AG04450 (cell line): ENCODE results near the gene APP. TPM values are rescaled to one million over a fixed set of nuclear protein-coding genes. Genes with fewer than 3 reads are reported as not detected.
"Not testable (repeated sequence)": the region's sequence is repeated elsewhere in the genome, so short reads cannot be mapped to it uniquely, and the experiment has no call there.

Experiments used
- CTCF ChIA-PET: fragments of 300-600, 350-600 bp; formaldehyde crosslinking; extraction: SDS; loops from one replicate; lab custom pipeline; 2022; ENCODE audit warnings: antibody characterized with exemption, inconsistent platforms; lab: Charles Lee
- POLR2A ChIA-PET: fragments of 350-600 bp; formaldehyde crosslinking; extraction: SDS; loops from one replicate; lab custom pipeline; 2021; ENCODE audit warnings: antibody characterized with exemption, inconsistent platforms; lab: Yijun Ruan, JAX
- DNase-seq: peaks from one replicate; pipeline ENCODE4 v3.0.0-alpha.2; 2011; ENCODE audit warnings: low read depth, low spot score
- H3K27ac ChIP-seq: one replicate; pipeline ENCODE4 v1.5.1; 2012; ENCODE audit warnings: low read depth, low read length, control low read depth
- H3K27me3 ChIP-seq: one replicate; pipeline ENCODE4 v1.6.0; 2012; ENCODE audit warnings: low read length; ENCODE audit not compliant: control insufficient read depth, insufficient read depth
- H3K4me3 ChIP-seq: 2 replicates; pipeline ENCODE4 v1.5.1; 2011; ENCODE audit warnings: mild to moderate bottlenecking, low read depth, low read length, control low read depth
- H3K9me3 ChIP-seq: 2 replicates; pipeline ENCODE4 v1.5.1; 2012; ENCODE audit warnings: low read length; ENCODE audit not compliant: control insufficient read depth, insufficient read depth
- CTCF ChIP-seq: IDR thresholded peaks from 2 replicates; pipeline ENCODE4 v1.5.1; 2011; ENCODE audit warnings: low read depth, low read length, control low read depth, inconsistent platforms
- polyA plus RNA-seq: library from polyadenylated mRNA; depleted of rRNA; stranded (reverse); fragments of >200 nt; gene quantifications from 2 replicates; pipeline ENCODE4 v1.2.3, GENCODE V29; 2011

Gene APP
- polyA plus RNA-seq, 1 experiment = 870 TPM

DNA sequence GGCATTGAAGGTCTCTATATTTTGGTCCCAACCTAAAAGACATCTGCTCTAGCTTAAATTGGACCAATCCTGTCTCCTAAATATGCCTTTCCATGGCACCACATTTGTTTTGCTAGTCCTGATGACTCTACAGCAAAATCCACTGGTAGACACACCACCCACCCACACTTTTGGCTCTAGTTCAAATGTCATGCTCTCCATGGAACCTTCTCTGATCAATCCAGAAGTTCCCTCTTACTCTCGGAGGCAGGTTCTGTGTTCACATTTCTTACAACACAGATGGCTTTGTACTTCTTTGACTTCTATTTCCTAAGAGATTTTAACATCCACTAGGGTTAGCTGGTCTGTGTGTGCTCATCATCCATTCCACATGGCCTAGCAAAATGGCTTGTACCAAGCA, 151.3 kb downstream of the APP start:
- TF ChIP-seq CTCF = no peak
- Histone ChIP-seq H3K27ac (no peak overlapping the region), H3K4me3 (no peak overlapping the region), H3K9me3 (no peaks in the 10 kb centered on the region), H3K27me3 (no peaks in the 10 kb centered on the region)
- ChIA-PET CTCF (interaction anchor here (0.7 kb wide), 1 partner anchor 13 kb away, joined by 3 read pairs; no protein-coding TSS in a partner anchor), POLR2A (no interaction called here)
- no peak for DNase-seq

DNA sequence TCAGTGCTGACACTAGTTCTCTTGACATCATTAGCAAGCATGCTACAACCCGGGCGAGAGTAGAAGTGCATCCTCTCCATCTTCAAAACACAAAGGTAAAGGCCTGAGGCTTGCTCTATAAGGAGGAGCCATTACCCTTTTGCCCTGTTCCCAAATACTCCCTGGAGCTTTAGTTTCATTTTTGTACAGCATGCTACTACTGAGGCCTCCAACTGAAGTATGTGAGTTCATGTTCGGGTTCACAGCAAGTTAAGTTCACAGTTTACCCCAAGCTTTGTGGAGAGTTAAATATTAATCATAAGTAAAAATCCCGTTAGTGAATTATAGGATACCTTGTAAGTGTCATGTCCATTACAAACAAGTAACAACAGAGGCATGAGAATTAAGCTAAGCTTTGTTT, 156.6 kb downstream of the APP start:
- H3K9me3 ChIP-seq = no peaks in the 10 kb centered on the region
- no peaks in the 10 kb centered on the region for H3K27me3 ChIP-seq
- ChIA-PET POLR2A (no interaction called here), CTCF (interaction anchor here (1.5 kb wide), 1 partner anchor 19 kb away, joined by 4 read pairs; no protein-coding TSS in a partner anchor)
- no peak overlapping the region for H3K4me3 ChIP-seq
- TF ChIP-seq CTCF = no peak
- DNase-seq = no peak
- no peak overlapping the region for H3K27ac ChIP-seq

GRCh38 chr21:26012482-26012881, 158.1 kb downstream of the APP start:
- CTCF ChIA-PET, DNase-seq, H3K27ac ChIP-seq, POLR2A ChIA-PET, H3K4me3 ChIP-seq, H3K9me3 ChIP-seq, H3K27me3 ChIP-seq: not testable (repeated sequence)

GRCh38 chr21:26011292-26011940, 159.2 kb downstream of the APP start:
- no peak for DNase-seq
- CTCF ChIA-PET = interaction anchor here (0.7 kb wide), 1 partner anchor 142 kb away, joined by 3 read pairs; no protein-coding TSS in a partner anchor
- Histone ChIP-seq H3K27ac (no peak overlapping the region), H3K9me3 (no peaks in the 10 kb centered on the region), H3K4me3 (no peak overlapping the region), H3K27me3 (no peaks in the 10 kb centered on the region)
- TF ChIP-seq CTCF = no peak
- POLR2A ChIA-PET = no interaction called here

DNA sequence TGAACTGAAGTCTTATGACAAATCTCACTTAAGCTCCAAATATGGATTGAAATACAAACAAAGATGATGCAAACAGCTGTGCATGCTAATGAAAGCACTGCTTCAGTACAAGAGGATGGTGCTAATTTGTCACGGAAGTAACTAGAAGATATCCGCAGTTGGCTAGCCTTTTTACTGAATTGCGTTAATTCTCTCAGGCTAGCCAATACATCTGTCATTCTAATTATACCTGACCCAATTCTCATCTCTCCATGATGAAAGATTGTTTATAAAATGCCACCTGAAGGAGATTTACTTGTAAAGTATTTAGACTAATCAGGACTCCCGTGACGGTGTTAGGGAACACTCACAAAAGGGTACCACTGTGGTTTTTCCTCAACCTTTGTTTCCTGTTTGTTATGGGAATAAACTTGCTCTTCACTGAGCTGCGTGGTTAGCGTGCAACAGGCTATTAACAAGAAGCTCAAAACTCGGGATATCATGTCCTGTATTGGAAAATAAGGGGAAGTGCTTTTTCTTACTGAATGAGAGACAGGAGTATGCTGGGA, 162.5 kb downstream of the APP start:
- no peaks in the 10 kb centered on the region for H3K27me3 ChIP-seq
- H3K27ac ChIP-seq = no peak overlapping the region
- DNase-seq = no peak
- no peak for TF ChIP-seq CTCF
- H3K4me3 ChIP-seq = no peak overlapping the region
- POLR2A ChIA-PET = no interaction called here
- CTCF ChIA-PET = interaction anchor here (1.4 kb wide), 1 partner anchor 113 kb away, joined by 3 read pairs; no protein-coding TSS in a partner anchor
- H3K9me3 ChIP-seq = no peaks in the 10 kb centered on the region
